NK-92 treated with Interleukin-12 subunit alpha and Interleukin-12 subunit beta, amount 100 ng/mL, for 24 hours (cell line): Measurements from ENCODE around the gene B3GAT1.

Experiments
- DNase-seq: peaks from one replicate; lab custom pipeline; 2025; lab: John Stamatoyannopoulos, UW

Gene B3GAT1

GRCh38 chr11:134372536-134372935, 39.5 kb downstream of the B3GAT1 start:
- DNase-seq, result no peak

GRCh38 chr11:134371436-134372185, 40.4 kb downstream of the B3GAT1 start:
- no peak for DNase-seq

GRCh38 chr11:134370526-134371435, 41.3 kb downstream of the B3GAT1 start:
- DNase-seq, result no peak

- DNase-seq, result no peak
These were observed 42.2 kb downstream of the B3GAT1 start for GRCh38 chr11:134369656-134370525.

- no peak for DNase-seq
These were observed 44.3 kb downstream of the B3GAT1 start for GRCh38 chr11:134367781-134368180.

GRCh38 chr11:134366254-134366653, 45.8 kb downstream of the B3GAT1 start:
- DNase-seq, result no peak

GRCh38 chr11:134365011-134365925, 46.8 kb downstream of the B3GAT1 start:
- DNase-seq, result no peak

GRCh38 chr11:134364261-134364660, 47.8 kb downstream of the B3GAT1 start:
- DNase-seq, result no peak

- DNase-seq, result no peak
These were observed 48.5 kb downstream of the B3GAT1 start for GRCh38 chr11:134363592-134363991.

- no peak for DNase-seq
These were observed 48.9 kb downstream of the B3GAT1 start for GRCh38 chr11:134363161-134363560.

- DNase-seq, result no peak
These were observed 49.7 kb downstream of the B3GAT1 start for GRCh38 chr11:134362192-134362901.

- no peak for DNase-seq
These were observed 50.4 kb downstream of the B3GAT1 start for GRCh38 chr11:134361661-134362060.

GRCh38 chr11:134360050-134360835, 51.8 kb downstream of the B3GAT1 start:
- no peak for DNase-seq

- DNase-seq, result no peak
These were observed 52.4 kb downstream of the B3GAT1 start for GRCh38 chr11:134359646-134360045.

- no peak for DNase-seq
These were observed 53.1 kb downstream of the B3GAT1 start for GRCh38 chr11:134358856-134359490.

- DNase-seq, result no peak
These were observed 53.7 kb downstream of the B3GAT1 start for GRCh38 chr11:134358165-134358855.

- no peak for DNase-seq
These were observed 54.5 kb downstream of the B3GAT1 start for GRCh38 chr11:134357545-134357839.

GRCh38 chr11:134356656-134357544, 55.1 kb downstream of the B3GAT1 start:
- no peak for DNase-seq
